Peyer's patch (tissue), 4 donors: ENCODE results near the gene SRRM3. TPM values are rescaled to one million over a fixed set of nuclear protein-coding genes. Genes with fewer than 3 reads are reported as not detected.
"Not testable (repeated sequence)": the region's sequence is repeated elsewhere in the genome, so short reads cannot be mapped to it uniquely, and the experiment has no call there.

Experiments used
- DNase-seq, 3 donors: peaks; one replicate each; pipeline ENCODE4 v3.0.0-alpha.2; 2017 to 2019
- H3K27ac ChIP-seq, 4 donors: fragments of 200-600 bp; sonication (generic); one replicate each; pipeline ENCODE4 v1.5.1; 2016 to 2019
- H3K27me3 ChIP-seq, 2 donors: fragments of 200-600 bp; sonication (generic); one replicate each; pipeline ENCODE4 v1.5.1; 2019
- H3K36me3 ChIP-seq, 3 donors: fragments of 200-600 bp; sonication (generic); one replicate each; pipeline ENCODE4 v1.5.1; 2016 to 2019
- H3K4me1 ChIP-seq, 4 donors: fragments of 200-600 bp; sonication (generic); one replicate each; pipeline ENCODE4 v1.5.1; 2016 to 2019
- H3K4me3 ChIP-seq, 4 donors: fragments of 200-600 bp; sonication (generic); 1 replicate in 3 of 4; 2 replicates in 1 of 4; pipeline ENCODE4 v1.5.1; 2016 to 2019; ENCODE audit warnings: mild to moderate bottlenecking in 1 of 4
- H3K9me3 ChIP-seq, 4 donors: fragments of 200-600 bp; sonication (generic); one replicate each; pipeline ENCODE4 v1.5.1; 2016 to 2019; ENCODE audit warnings: mild to moderate bottlenecking in 1 of 4
- CTCF ChIP-seq, 6 experiments: fragments of 450-650 bp in 4 of 6; fragments of 200-600 bp in 2 of 6; sonication (generic) in 1 of 6; IDR thresholded peaks; one replicate each; pipeline ENCODE4 v1.5.1; 2017 to 2019; ENCODE audit warnings: antibody characterized with exemption in 6 of 6, mild to moderate bottlenecking in 3 of 6, moderate library complexity in 1 of 6
- POLR2A ChIP-seq, 2 donors: fragments of 450-650 bp; IDR thresholded peaks; one replicate each; pipeline ENCODE4 v1.5.1; 2017; ENCODE audit warnings: antibody characterized with exemption in 2 of 2, mild to moderate bottlenecking in 2 of 2, moderate library complexity in 2 of 2
- total RNA-seq, 4 donors: library from RNA; depleted of rRNA; stranded (reverse); fragments of >200 nt; gene quantifications; one replicate each; pipeline ENCODE4 v1.1.0, GENCODE V29; 2016

The SRRM3 gene
- total RNA-seq, 4 donors from 2014 or later: 0.85 to 7.4 (median 1.2) TPM; not detected in 1

DNA sequence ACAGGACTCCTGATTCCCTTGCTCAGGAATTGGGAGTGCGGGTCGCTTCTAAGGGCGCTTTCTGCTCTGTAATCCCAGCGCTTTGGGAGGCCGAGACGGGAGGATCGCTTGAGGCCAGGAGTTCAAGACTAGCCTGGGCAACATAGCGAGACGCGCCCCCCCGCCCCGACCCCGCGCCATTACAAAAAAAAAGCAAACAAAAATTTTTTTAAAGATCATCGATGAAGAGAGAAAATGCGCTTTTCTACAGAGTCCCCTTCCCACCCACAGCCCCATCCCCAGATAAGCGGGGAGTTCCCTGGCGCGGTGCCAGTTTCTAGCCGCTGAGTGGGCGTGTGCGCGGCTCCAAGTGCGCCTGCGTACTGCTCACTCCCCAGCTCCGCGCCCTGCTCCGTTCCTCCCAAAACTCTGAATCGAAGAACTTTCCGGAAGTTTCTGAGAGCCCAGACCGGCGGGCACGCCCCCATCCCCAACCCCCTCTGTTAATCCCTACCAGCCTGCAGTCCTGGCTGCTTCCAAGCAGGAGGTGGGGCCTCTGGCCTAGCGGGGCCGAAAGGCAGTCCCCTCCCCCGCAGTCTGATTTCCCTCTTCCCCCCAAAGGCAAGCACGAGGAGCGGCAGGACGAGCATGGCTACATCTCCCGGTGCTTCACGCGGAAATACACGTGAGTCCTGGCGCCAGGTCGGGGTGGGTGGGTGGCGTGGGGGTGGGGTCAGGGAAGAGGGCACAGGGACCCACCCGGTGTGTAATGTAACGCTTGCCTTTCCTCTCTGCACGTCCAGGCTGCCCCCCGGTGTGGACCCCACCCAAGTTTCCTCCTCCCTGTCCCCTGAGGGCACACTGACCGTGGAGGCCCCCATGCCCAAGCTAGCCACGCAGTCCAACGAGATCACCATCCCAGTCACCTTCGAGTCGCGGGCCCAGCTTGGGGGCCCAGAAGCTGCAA is 101.8 kb downstream of the SRRM3 start:
- Histone ChIP-seq H3K9me3 (no peaks in the 10 kb centered on the region), H3K4me3 (peak overlapping the region; percentile 60 to 82 (median 72)), H3K36me3 (no peaks in the 10 kb centered on the region), H3K27me3 (no peaks in the 10 kb centered on the region), H3K27ac (peak overlapping the region; percentile 78 to 93 (median 87)), H3K4me1 (peaks cover 0 to 43% (median 0%) of the 10 kb centered on the region in 4 donors)
- DNase-seq: peak; percentile 77 to 89 (median 81)
- peak in 1 of 2 donors; percentile 19 for TF ChIP-seq POLR2A (IDR thresholded peaks at IDR 0.05)
- TF ChIP-seq CTCF (IDR thresholded peaks at IDR 0.05): no peak

DNA sequence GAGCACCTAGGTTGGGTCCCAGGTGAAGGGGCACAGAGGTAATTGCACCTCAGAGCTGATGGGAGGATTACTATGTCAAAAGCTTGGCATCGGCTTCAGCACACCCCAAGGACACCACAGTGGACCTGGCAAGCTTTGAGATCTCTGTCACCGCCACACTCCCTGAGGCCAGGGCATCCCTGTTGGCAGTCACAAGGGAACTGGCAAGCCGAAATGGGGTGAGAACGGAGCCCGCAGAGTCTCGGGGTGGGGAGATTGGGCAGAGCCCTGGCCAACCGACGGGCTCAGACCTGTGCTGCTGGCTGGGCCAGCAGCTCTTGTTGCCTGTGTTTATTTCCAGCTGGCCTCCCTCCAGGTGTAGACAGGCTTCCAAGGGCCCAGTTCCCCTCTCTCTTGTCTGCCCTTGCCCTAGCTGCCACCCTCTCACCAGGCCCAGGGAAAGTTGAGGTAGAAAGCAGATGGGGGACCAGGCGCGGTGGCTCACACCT is 103.2 kb downstream of the SRRM3 start:
- H3K27me3 ChIP-seq: no peaks in the 10 kb centered on the region
- H3K4me3 ChIP-seq: no peak overlapping the region
- peaks cover 0 to 39% (median 0%) of the 10 kb centered on the region in 4 donors for H3K4me1 ChIP-seq
- DNase-seq: no peak
- no peaks in the 10 kb centered on the region for H3K36me3 ChIP-seq
- H3K9me3 ChIP-seq: no peaks in the 10 kb centered on the region
- no peak for TF ChIP-seq CTCF (IDR thresholded peaks at IDR 0.05)
- no peak for TF ChIP-seq POLR2A (IDR thresholded peaks at IDR 0.05)
- peak overlapping the region in 2 of 4 donors; percentile 87 to 93 for H3K27ac ChIP-seq

DNA sequence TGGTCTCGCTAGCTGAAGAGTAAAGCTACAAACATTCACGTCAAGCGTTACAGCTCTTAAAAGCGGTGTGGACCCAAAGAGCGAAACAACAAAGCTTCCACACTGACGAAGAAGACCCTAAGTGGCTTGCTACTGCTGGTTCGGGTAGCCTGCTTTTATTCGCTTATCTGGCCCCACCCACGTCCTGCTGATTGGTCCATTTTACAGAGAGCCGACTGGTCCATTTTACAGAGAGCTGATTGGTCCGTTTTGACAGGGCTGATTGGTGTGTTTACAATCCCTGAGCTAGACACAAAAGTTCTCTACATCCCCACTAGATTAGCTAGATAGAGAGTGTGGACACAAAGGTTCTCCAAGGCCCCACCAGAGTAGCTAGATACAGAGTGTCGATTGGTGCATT is 107.2 kb downstream of the SRRM3 start:
- H3K36me3 ChIP-seq, H3K27ac ChIP-seq, H3K9me3 ChIP-seq, H3K27me3 ChIP-seq, DNase-seq, H3K4me3 ChIP-seq: not testable (repeated sequence)
- peaks cover 0 to 24% (median 0%) of the 10 kb centered on the region in 4 donors for H3K4me1 ChIP-seq

DNA sequence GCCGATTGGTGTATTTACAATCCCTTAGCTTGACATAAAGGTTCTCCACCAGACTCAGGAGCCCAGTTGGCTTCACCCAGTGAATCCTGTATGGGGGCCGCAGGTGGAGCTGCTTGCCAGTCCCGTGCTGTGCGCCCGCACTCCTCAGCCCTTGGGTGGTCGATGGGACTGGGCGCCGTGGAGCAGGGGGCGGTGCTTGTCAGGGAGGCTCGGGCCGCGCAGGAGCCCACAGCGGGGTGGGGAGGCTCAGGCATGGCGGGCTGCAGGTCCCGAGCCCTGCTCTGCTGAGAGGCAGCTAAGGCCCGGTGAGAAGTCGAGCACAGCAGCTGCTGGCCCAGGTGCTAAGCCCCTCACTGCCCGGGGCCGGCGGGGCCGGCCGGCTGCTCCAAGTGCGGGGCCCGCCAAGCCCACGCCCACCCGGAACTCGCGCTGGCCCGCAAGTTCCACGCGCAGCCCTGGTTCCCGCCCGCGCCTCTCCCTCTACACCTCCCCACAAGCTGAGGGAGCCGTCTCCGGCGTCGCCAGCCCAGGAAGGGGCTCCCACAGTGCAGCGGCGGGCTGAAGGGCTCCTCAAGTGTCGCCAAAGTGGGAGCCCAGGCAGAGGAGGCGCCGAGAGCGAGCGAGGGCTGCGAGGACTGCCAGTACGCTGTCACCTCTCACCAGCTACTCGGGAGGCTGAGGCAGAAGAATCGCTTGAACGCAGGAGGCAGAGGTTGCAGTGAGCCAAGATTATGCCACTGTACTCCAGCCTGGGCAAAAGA is 107.8 kb downstream of the SRRM3 start:
- H3K9me3 ChIP-seq, H3K36me3 ChIP-seq, H3K27ac ChIP-seq, H3K4me3 ChIP-seq, H3K27me3 ChIP-seq, DNase-seq: not testable (repeated sequence)
- H3K4me1 ChIP-seq: peaks cover 0 to 19% (median 0%) of the 10 kb centered on the region in 4 donors

GRCh38 chr7:76310102-76310957 is 108.6 kb downstream of the SRRM3 start:
- Histone ChIP-seq H3K4me1 (peaks cover 0 to 14% (median 0%) of the 10 kb centered on the region in 4 donors), H3K4me3 (no peak overlapping the region), H3K27ac (peak overlapping the region in 1 of 4 donors; percentile 28), H3K27me3 (no peaks in the 10 kb centered on the region), H3K36me3 (no peaks in the 10 kb centered on the region), H3K9me3 (no peaks in the 10 kb centered on the region)
- no peak for TF ChIP-seq POLR2A (IDR thresholded peaks at IDR 0.05)
- no peak for TF ChIP-seq CTCF (IDR thresholded peaks at IDR 0.05)
- no peak for DNase-seq

- not testable (repeated sequence) for H3K4me1 ChIP-seq, H3K27me3 ChIP-seq, H3K4me3 ChIP-seq, DNase-seq, H3K36me3 ChIP-seq, H3K9me3 ChIP-seq, H3K27ac ChIP-seq
These were observed 110.1 kb downstream of the SRRM3 start for GRCh38 chr7:76311838-76312237.
